Hematopoietic multipotent progenitor cell treated with erythropoietin and hydrocortisone succinate and interleukin-3 and kit ligand, for 6 days (in vitro differentiated cells): Measurements from ENCODE around the gene NADSYN1.

ENCODE experiments used
- DNase-seq: peaks from one replicate; pipeline ENCODE4 v3.0.0-alpha.2; 2015

Gene NADSYN1

DNA sequence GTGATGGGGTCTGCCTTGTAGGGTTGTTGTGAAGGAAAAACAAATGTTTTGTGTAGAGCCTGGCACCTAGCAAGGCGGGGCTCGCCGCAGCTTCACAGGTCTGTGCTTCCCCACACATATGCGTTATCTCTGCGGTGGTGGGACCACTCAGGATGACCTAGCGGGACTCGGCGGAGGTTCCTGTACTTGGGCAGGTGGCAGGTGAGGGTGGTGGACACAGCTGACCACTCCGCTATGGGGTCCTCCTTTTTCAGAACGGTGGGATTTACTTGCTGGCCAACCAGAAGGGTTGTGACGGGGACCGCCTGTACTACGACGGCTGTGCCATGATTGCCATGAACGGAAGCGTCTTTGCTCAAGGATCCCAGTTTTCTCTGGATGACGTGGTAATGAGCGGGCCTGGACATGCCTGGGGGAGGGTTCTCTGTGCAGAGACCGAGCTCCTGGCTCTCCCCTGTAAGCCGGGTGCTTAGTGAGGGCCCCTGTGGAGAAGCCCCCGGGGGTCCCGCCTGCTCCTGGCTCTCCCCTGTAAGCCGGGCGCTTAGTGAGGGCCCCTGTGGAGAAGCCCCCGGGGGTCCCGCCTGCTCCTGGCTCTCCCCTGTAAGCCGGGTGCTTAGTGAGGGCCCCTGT lies 21.3 kb downstream of the NADSYN1 start:
- DNase-seq = no peak

DNA sequence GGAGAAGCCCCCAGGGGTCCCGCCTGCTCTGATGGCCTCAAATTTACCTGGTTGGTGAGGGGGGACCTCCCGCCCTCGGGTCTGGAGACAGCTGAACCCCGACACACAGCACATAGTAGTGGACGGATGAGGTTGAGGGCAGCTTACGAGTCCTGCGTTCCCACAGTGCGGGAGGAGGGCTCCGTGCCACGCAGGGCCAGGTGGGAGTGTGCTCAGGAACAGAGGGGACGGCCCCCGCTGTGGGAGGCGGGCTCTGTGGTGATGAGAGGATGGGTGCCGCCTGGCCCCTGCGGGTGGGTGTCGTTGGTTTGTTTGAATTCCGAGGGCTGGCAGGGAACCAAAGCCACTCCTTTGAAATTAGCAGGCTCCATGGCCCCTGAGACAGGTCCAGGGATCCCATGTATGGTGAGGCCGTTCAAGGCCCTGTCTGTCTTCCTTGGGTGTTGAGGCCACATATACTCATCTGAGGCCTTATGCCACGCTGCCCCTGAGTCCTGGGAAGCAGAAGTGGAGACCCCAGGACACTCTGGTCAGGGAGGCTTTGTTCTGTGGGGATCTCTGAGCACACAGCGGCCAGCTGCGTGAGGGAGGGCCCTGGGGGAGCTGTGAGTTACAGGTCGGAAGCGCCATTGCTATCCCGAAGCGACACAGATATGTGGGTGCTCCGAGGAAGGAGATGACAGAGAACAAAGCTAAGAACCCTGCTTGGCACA lies 21.9 kb downstream of the NADSYN1 start:
- no peak for DNase-seq

DNA sequence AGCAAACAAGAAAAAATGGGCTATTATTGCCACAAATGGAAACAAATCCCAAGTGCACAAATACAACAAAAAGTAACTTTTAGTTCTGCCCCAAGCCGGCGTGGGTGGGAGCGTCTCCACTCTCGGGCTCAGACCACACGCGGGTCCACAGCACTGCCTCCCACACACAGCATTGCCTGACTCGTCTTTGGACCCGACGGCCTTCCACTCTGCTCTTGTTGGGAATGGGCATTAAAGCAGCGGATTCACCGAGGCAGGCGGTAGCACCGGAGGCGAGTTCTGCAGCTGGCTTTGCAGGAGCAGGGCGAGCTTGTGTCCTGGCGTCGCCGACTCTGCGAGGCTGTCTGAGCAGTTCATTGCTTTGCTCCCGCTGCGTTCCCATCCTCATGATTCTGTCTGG lies 23.0 kb downstream of the NADSYN1 start:
- DNase-seq = no peak

DNA sequence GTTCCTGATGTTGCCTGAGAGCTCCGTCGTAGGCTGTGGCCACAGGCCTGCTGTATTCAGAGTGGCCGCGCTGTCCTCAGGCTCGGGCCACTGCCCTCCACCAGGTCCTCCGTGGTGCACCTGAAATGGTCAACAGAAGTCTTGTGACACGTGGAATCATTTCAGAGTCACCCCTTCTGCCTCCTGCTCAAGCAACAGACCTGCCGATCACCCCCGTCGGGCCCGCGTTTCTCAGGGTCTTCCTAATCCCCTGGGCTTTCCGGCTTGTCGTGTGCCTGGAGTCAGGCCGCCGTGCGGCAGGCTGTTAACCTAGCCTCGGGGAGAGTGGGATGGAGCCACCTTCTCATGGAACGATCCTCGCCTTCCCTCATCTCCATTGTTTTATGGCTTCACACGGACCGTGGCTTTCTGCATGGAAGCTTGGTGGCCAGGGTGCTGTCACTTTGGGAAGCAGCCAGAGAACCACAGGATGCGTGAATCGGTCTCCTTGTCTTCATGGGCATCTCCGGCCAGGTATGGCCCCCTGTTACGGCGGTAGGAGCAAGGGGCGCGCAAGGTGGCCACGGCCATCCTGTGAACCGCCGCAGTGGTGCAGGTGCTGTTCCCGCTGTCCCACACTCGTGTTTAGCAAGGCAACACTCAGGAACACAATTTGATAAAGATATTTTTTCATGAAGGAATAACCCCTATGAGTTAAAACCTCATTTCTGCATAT lies 24.1 kb downstream of the NADSYN1 start:
- DNase-seq = no peak

DNA sequence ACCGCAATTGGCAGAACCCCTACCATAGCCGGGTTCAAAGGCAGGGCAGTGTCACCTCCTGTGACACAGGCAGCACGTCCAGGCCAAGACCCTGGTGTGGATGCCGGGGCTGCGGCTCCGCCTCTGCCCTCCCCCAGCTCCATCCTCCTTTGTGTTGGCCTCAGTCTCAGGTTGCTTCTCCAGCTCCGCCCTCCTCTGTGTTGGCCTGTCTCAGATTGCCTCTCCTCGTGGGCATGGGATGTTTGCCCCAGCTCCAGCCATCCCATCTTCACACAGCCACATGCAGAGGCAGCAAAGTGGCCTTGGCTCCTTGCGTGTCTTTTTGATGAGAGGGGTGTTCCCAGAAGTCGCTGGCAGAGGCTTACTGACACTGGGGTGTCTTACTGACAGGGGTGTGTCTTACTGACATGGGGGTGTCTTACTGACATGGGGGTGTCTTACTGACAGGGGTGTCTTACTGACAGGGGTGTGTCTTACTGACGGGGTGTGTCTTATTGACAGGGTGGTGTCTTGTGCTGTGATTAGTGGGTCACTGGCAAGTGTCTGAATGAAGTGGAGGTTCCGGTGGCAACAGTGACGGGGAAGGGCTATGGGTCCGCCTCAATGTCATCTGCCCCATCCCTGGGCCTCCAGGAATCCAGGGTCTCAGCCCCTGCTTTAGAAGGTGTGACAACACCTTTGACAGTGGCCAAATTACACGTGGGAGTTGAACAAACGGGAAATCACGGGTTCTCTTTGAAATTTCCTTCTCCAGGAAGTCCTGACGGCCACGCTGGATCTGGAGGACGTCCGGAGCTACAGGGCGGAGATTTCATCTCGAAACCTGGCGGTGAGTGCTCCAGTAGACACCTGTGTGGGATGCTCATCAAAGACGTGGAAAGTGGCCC lies 24.9 kb downstream of the NADSYN1 start:
- DNase-seq = no peak

DNA sequence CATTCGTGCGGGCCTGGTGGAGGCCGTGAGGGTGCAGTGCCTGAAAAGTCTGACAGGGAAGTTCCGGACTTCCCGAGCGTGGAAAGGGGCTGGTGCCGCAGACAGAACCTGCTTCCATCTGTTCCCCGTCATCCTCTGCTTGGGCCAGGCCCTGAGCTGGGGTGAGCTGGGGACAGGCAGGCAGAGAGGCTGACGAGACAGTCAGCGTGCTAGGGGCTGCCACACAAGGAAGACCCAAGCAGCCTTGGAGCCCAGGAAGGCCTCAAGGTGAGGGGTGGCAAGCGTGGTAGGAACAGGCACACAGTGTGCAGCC lies 25.5 kb downstream of the NADSYN1 start:
- no peak for DNase-seq

DNA sequence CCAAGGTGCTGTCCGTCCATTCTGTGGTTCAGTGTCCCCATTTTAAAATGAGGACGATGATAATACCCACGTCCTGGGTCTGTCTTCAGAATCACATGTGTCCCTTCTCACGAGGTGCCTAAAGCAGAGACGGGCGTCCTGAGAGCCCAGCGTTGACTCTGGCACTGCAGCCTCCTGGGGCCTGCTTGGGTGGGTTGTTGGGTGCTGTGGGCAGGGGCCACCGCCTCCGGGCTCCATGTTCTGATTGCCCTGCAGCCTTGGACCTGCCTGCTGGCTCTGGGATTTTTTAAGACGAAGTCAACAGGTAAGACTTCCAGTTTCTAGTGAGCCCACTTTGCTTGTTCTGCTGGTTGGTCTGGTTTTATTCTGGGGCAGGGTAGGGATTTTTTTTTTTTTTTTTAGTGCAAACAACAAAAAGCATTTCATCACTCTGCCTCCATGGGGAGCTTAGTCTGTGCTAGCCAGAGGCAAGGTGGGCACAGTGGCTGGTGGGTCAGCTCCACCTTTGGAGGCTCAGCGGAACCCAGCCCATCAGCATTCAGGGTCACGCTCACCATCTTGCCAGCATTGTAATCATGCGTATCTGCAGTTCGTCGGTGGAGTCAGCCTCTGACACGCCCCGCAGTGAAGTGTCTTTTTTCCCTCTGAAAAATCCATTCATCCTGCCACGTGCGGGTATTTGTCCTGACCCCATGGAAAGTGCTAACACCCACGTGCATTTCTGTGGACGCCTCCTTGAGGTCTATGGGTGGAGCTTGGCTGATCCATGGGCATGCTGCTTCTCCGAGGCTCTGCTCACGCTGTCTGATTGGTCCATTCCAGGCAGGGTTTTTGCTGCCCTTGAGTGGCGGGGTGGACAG lies 28.3 kb downstream of the NADSYN1 start:
- DNase-seq = no peak

DNA sequence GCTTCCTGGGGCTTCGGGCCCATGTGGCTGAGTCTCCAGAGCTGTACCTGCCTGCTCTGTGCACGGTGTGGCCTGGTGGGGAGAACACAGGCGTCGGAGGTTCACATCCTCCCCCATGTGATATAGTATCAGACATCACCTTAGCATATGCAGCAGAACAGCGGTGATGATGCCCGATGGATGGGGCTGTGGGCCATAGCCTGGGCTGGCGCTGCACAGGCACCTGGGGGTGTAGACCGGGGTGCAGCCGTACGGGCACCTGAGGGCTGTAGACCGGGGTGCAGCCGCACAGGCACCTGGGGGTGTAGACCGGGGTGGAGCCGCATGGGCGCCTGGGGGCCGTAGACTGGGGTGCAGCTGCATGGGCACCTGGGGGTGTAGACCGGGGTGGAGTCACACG lies 29.2 kb downstream of the NADSYN1 start:
- no peak for DNase-seq

DNA sequence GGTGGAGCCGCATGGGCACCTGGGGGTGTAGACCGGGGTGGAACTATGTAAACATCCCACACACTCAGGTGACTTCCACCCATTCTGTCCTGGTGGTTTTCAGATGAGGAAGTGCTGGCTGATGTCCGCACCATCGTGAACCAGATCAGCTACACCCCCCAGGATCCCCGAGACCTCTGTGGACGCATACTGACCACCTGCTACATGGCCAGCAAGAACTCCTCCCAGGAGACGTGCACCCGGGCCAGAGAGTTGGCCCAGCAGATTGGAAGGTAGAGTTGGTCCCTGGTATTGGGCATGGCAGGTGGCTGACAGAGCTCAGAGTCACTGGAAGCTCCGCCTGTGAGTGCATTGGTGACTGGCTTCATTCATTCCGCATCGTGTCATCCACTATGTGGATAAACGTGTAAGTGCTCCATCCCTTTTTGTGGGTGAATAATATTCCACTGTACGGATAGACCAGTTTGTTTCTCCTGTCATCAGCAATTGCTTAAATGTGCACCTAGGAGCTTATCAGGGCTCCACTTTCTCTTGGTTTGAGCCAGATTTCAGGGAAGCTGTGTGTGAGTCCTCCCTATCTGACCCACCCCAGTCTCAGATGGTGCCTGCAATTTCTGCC lies 29.9 kb downstream of the NADSYN1 start:
- DNase-seq = no peak

DNA sequence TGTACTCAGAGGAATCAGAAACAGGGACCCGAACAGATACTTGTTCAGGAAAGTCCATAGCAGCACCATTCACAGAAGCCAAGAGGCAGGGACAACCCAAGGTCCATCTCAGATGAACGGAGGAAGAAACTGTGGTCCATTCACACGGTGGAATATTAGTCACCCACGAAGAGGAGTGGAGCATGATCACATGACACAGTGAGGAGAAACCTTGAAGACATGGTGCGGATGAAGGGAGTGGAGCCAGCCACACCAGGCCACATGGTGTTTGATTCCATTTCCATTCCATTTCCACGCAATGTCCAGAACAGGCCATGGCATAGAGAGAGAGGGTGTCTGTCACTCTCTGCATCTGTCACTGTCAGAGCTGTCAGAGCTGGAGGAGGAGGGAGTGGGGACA lies 30.7 kb downstream of the NADSYN1 start:
- DNase-seq = no peak

DNA sequence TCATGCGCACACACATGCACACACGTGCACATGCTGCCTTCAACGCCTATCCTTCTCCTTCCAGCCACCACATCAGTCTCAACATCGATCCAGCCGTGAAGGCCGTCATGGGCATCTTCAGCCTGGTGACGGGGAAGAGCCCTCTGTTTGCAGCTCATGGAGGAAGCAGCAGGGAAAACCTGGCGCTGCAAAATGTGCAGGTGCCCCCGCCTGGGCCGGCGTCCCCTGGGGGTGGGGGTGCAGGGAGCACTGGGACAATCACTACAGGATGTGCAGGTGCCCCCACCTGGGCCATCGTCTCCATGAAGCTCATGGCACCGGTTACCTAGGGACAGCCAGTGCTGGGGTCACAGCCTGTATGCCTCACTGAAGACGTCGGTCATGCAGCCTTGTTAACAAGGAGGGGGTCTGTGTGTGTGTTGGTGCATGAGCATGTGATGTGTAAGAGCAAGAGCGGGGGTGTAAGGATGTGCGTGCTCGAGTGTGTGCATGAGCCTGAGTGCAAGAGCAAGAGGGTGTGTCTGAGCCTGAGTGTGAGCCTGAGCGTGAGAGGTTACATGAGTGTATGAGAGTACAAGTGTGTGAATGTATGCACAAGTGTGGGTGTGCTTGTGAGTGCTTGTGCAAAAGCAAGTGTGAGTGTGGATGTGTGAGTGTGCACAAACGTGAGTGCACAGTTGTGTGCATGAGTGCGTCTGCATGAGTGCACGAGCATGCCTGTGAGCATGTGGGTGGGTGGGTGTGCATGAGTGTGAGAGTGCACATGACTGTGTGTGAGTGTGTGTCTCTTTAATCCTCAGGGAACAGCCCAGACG lies 31.5 kb downstream of the NADSYN1 start:
- no peak for DNase-seq

DNA sequence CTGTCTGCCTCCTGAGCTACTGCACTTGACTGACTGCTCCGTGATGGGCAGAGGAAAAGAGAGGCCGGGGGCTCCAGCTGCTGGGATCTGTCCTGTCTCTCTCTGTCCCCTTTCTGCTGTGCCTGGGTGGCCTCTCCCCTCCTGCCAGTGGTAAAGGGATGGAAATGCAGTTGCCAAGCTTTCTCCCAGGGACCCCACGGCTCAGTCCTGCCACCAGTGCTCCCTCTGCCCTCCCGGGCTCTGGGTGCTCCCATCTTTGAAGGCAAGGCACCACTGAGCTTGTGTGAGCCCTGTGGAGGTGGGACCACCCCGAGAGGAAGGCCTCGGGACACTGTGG lies 32.0 kb downstream of the NADSYN1 start:
- no peak for DNase-seq

DNA sequence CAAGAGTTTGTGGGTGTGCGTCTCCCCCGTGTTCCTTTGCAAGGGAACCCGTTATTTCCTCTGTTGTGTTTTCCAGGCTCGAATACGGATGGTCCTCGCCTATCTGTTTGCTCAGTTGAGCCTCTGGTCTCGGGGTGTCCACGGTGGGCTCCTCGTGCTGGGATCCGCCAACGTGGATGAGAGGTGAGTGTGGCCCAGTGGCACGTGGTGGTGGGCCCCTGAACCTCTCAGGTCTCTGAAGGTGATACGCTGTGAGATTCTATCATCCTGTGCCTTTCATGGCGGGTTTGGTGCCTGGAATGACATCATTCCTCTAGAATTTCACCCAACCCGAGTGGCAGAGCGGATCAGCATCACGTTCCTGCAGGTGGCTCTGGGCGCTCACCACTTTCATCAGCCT lies 32.5 kb downstream of the NADSYN1 start:
- no peak for DNase-seq

DNA sequence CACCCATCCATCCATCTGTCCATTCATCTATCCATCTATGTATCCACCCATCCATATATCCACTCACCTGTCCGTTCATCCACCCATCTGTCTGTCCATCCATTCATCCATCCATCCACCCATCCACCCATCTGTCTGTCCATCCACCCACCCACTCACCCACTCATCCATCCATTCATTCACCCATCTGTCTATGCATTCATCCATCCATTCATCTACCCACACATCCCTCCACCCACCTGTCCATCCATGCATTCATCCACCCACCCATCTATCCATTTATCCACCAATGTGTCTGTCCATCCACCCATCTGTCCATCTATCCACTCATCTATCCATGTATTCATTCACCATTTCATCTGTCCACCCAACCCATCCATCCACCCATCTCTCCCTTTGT lies 33.3 kb downstream of the NADSYN1 start:
- DNase-seq = no peak

DNA sequence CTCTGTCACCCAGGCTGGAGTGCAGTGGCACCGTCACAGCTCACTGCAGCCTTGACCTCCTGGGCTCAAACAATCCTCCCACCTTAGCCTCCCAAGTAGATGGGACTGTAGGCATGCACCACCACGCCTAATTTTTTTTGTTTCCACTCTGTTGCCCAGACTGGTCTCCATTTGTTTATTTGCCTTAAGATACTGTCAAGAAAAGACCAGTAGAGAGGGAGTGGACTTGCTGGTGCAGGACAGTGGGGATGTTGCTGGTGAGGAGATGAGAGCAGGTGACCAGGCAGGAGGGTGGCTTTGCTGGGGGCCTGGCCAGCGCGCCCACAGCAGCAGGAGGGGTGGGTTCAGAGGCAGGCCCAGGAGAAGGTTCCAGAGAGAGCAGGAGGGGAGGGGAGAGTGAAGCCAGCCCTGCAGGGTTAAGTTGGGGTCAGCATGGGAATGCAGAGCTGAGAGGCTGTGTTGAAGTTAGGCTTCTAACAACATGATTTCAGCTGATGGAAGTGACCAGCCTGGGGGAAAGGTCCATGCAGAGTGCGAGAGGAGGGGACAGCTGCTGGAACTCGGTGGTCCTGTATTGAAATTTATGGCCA lies 35.8 kb downstream of the NADSYN1 start:
- DNase-seq = no peak

DNA sequence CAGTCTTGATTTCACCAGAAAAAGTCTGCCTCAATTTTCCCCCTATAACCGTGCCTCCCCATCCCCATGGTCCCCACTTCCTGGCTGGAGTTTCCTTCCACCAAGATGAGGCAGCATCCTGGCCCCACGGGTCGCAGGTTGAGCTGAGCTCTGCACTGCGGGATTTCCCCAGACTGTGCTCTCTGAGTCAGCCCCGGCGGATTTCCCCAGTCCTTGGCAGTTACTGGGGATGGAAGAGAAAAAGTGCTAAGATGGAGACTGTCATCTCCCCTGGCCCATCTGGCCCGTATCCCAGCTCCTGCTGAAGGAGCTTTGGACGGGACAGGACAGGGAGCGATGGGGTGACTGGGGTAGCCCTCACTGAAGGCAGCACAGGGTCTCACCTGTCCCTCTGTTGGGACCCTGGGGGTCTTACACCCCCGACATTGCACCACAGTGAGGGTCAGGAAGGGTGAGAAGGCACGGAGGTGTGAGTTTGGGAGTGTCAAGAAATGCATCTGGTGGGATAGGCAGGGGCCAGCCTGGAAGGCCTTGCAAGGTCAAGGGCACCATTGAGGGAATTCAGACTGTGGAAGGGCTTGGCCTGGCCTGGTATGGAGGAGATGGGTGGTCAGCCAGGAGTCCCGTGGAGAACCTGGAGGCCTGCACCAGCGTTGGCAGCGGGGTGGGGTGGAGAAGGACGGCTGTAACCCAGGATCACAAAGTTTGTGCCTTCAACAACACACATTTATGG lies 36.5 kb downstream of the NADSYN1 start:
- DNase-seq = no peak

DNA sequence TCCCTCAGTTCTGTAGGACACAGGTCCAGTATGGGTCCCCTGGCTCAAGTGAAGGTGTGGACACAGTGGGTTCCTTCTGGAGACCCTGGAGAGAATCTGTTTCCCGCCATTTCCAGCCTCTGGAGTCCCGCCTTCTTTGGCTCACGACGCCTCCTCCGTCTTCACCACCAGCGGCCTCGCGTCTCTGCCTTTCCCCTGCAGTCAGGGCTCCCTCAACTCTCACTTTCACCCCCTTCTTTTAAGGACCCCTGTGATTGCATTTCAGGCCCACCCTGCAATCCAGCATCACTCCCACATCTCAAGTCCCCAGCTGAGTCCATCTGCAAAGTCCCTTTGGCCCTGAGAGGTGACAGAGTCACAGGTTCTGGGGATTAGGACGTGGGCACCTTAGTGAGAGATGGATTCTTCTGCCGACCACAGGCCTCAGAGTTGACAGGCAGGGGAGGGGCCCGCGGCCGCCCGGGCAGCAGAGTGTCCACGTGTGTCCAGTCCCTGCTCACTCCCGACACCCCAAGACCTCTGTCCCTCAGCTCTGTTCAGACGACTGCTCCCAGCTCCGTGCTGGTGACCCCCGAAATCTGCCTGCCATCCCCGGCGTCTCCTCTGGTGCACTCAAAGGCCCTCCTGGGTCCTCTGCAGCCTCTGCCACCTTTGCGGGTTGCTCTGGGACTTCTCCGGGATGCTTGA lies 37.2 kb downstream of the NADSYN1 start:
- no peak for DNase-seq

DNA sequence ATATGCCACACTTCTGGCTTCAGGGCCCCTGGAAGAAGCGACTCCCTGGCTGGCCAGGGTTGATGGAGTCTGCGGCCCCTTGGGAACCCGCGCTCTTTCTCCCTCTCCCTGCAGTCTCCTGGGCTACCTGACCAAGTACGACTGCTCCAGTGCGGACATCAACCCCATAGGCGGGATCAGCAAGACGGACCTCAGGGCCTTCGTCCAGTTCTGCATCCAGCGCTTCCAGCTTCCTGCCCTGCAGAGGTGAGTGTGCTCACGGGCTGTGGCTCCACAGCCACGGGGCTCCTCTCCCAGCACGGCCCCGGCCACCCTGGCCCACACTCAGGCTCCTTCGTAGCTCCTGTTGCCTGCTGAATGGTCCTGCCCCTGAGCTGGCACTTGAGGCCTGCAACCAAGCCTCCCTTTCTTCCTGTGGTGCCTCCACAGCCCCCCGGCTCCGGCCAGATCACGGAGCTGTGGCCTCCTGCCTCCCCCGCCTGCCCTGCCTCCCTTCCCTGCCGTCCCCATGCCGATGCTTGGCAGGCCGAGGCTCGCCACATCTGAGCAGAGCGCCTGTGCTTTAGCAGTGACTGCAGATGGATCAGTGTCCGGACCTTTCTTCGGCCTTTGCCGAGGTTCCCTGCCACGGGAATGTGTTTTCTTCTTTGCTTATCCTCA lies 37.9 kb downstream of the NADSYN1 start:
- no peak for DNase-seq

DNA sequence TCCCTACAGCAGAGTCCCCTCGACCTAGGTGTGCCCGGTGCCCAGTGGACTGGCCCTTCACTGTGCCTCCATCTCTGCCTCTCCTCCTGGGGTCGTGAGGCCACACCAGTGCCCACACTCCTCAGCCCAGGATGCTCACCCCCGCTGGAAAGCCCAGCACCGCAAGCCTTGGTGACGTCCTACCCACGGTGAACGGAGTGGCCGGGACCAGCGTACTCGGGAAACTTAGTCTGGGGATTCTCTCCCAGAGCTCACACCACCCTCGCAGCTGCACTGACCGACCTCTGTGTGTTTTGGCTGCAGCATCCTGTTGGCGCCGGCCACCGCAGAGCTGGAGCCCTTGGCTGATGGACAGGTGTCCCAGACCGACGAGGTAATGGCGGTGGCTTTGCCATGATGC lies 38.5 kb downstream of the NADSYN1 start:
- DNase-seq = no peak
